WTC11 (cell line): Measurements from ENCODE around the gene MTF1. TPM values are rescaled to one million over a fixed set of nuclear protein-coding genes. Genes with fewer than 3 reads are reported as not detected.

Source experiments
- ATAC-seq: fragments of 200-7000 bp; cut with Tn5 transposase; 2 replicates; pipeline ENCODE4 v1.10.0; 2021; ENCODE audit warnings: mild to moderate bottlenecking, moderate library complexity
- CTCF ChIA-PET: fragments of 300-600 bp; sonication (Branson Sonifier 250); formaldehyde crosslinking; loops from one replicate; lab custom pipeline; 2021; ENCODE audit warnings: antibody characterized with exemption; lab: Charles Lee
- POLR2A ChIA-PET: fragments of 350-600 bp; sonication (Branson Sonifier 250); formaldehyde crosslinking; loops from one replicate; lab custom pipeline; 2021; ENCODE audit warnings: antibody characterized with exemption; lab: Charles Lee
- DNase-seq: peaks from one replicate; pipeline ENCODE4 v3.0.0; 2021; ENCODE audit warnings: low spot score
- H3K27ac Mint-ChIP-seq: 2 replicates; pipeline ENCODE4 v1.8.0; 2021; ENCODE audit warnings: mixed read lengths
- H3K27me3 Mint-ChIP-seq: 2 replicates; pipeline ENCODE4 v1.8.0; 2021; ENCODE audit warnings: low read depth, mild to moderate bottlenecking, moderate library complexity, mixed read lengths
- H3K36me3 Mint-ChIP-seq: 2 replicates; pipeline ENCODE4 v1.8.0; 2021; ENCODE audit warnings: mixed read lengths
- H3K4me1 Mint-ChIP-seq: 2 replicates; pipeline ENCODE4 v1.8.0; 2022; ENCODE audit warnings: mixed read lengths
- H3K4me3 Mint-ChIP-seq: 2 replicates; pipeline ENCODE4 v1.8.0; 2021; ENCODE audit warnings: mild to moderate bottlenecking, moderate library complexity, mixed read lengths
- H3K9me3 Mint-ChIP-seq: 2 replicates; pipeline ENCODE4 v1.8.0; 2021; ENCODE audit warnings: mixed read lengths
- ESRRA ChIP-seq: sonication (generic); formaldehyde crosslinking; IDR thresholded peaks from 2 replicates; pipeline ENCODE4 v1.8.1; 2022; ENCODE audit warnings: mild to moderate bottlenecking, missing genetic modification reagents, borderline replicate concordance
- GABPB1 ChIP-seq: sonication (generic); formaldehyde crosslinking; IDR thresholded peaks from 2 replicates; pipeline ENCODE4 v1.8.1; 2023; ENCODE audit warnings: mild to moderate bottlenecking, missing genetic modification reagents
- GTF2I ChIP-seq: fragments of 250-450 bp; sonication (Bioruptor Pico); conservative IDR thresholded peaks from 2 replicates; pipeline ENCODE4 v1.4.0; 2021; ENCODE audit warnings: mild to moderate bottlenecking
- JAZF1 ChIP-seq: fragments of 250-450 bp; sonication (Bioruptor Pico); IDR thresholded peaks from 2 replicates; pipeline ENCODE4 v1.9.0; 2021; ENCODE audit warnings: moderate library complexity, mild to moderate bottlenecking, inconsistent platforms
- NFATC4 ChIP-seq: fragments of 250-450 bp; sonication (Bioruptor Pico); IDR thresholded peaks from 2 replicates; pipeline ENCODE4 v1.9.0; 2021; ENCODE audit warnings: mild to moderate bottlenecking
- SMAD3 ChIP-seq: sonication (generic); formaldehyde crosslinking; IDR thresholded peaks from 2 replicates; pipeline ENCODE4 v1.8.0; 2022; ENCODE audit warnings: missing genetic modification reagents, mild to moderate bottlenecking, borderline replicate concordance
- TEAD4 ChIP-seq: sonication (generic); formaldehyde crosslinking; IDR thresholded peaks from 2 replicates; pipeline ENCODE4 v1.8.0; 2022; ENCODE audit warnings: mild to moderate bottlenecking, missing genetic modification reagents
- ZNF263 ChIP-seq: sonication (generic); formaldehyde crosslinking; IDR thresholded peaks from 2 replicates; pipeline ENCODE4 v1.8.1; 2022; ENCODE audit warnings: low read depth, mild to moderate bottlenecking, moderate library complexity, missing genetic modification reagents
- total RNA-seq: library from RNA; stranded (reverse); gene quantifications from 3 replicates; pipeline ENCODE4 v1.2.3, GENCODE V29; 2021
- TF ChIP-seq, protein P1 (sequence below): sonication (generic); formaldehyde crosslinking; IDR thresholded peaks from 2 replicates; pipeline ENCODE4 v1.8.0; 2023; ENCODE audit warnings: missing genetic modification reagents, mild to moderate bottlenecking, borderline replicate concordance
- TF ChIP-seq, protein P2 (sequence below): sonication (generic); formaldehyde crosslinking; conservative IDR thresholded peaks from 2 replicates; pipeline ENCODE4 v1.8.1; 2022; ENCODE audit warnings: mild to moderate bottlenecking, missing genetic modification reagents
- TF ChIP-seq, protein P3 (sequence below): sonication (generic); formaldehyde crosslinking; IDR thresholded peaks from 2 replicates; pipeline ENCODE4 v1.8.0; 2023; ENCODE audit warnings: mild to moderate bottlenecking, missing genetic modification reagents
- TF ChIP-seq, protein P4 (sequence below): sonication (generic); formaldehyde crosslinking; IDR thresholded peaks from 2 replicates; pipeline ENCODE4 v1.8.1; 2022; ENCODE audit warnings: mild to moderate bottlenecking, moderate library complexity, missing genetic modification reagents
- TF ChIP-seq, protein P5 (sequence below): sonication (generic); formaldehyde crosslinking; IDR thresholded peaks from 2 replicates; pipeline ENCODE4 v1.8.1; 2023; ENCODE audit warnings: mild to moderate bottlenecking, moderate library complexity, missing genetic modification reagents
- TF ChIP-seq, protein P6 (sequence below): sonication (generic); formaldehyde crosslinking; IDR thresholded peaks from 2 replicates; pipeline ENCODE4 v1.8.1; 2022; ENCODE audit warnings: low read depth, mild to moderate bottlenecking, moderate library complexity, missing genetic modification reagents, borderline replicate concordance
- TF ChIP-seq, protein P7 (sequence below): fragments of 250-450 bp; sonication (Bioruptor Pico); IDR thresholded peaks from 2 replicates; pipeline ENCODE4 v1.8.0; 2021; ENCODE audit warnings: mild to moderate bottlenecking

Gene MTF1
- total RNA-seq, 1 experiment from 2014 or later, result 12.2 TPM

DNA sequence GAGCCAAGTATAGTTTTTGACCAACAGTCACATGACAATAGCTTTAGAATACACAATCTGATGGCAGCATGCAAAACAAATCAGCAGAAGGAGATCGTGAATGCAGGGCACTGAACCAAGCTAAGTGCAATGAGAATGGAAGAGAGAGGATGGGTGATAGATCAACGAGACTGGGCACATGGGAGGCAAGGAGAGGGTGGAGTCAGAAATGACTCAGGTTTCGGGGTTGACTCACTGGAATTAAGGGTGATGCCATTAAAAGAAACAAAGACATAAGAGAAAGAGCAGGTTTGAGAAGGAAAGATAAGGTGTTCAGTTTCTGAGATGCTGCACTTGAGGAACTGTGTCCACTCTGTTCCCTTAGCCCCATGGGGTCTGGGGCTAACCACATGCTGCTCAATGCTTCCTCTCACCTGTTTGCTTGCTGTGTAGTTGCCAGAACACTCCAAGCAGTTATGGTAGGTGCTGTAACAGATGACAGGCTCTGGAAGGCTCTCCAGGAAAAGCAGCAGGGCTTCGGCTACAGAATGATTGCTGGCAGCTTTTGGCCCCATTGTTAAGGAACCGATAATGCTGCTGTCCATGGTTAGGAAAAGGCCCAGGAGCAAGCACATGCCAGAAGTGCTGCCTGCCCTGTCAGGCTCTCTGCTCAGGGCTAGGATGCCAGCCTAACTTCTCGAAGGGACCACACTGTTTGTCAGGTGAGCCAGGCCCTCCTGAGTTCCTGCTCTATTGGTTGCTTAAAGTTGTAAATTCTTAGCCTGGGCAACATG is 6.1 kb upstream of the MTF1 start:
- no peak overlapping the region for H3K27ac Mint-ChIP-seq
- H3K4me1 Mint-ChIP-seq, result no peaks in the 10 kb centered on the region
- ATAC-seq (no peak), DNase-seq (no peak)
- ChIA-PET CTCF (no interaction called here), POLR2A (no interaction called here)
- H3K9me3 Mint-ChIP-seq, result no peaks in the 10 kb centered on the region
- H3K4me3 Mint-ChIP-seq, result no peak overlapping the region
- no peaks in the 10 kb centered on the region for H3K27me3 Mint-ChIP-seq
- TF ChIP-seq NFATC4 (CRISPR knock-in tag) (no peak), GTF2I (no peak), JAZF1 (CRISPR knock-in tag) (no peak)
- TF ChIP-seq, protein P1, sequence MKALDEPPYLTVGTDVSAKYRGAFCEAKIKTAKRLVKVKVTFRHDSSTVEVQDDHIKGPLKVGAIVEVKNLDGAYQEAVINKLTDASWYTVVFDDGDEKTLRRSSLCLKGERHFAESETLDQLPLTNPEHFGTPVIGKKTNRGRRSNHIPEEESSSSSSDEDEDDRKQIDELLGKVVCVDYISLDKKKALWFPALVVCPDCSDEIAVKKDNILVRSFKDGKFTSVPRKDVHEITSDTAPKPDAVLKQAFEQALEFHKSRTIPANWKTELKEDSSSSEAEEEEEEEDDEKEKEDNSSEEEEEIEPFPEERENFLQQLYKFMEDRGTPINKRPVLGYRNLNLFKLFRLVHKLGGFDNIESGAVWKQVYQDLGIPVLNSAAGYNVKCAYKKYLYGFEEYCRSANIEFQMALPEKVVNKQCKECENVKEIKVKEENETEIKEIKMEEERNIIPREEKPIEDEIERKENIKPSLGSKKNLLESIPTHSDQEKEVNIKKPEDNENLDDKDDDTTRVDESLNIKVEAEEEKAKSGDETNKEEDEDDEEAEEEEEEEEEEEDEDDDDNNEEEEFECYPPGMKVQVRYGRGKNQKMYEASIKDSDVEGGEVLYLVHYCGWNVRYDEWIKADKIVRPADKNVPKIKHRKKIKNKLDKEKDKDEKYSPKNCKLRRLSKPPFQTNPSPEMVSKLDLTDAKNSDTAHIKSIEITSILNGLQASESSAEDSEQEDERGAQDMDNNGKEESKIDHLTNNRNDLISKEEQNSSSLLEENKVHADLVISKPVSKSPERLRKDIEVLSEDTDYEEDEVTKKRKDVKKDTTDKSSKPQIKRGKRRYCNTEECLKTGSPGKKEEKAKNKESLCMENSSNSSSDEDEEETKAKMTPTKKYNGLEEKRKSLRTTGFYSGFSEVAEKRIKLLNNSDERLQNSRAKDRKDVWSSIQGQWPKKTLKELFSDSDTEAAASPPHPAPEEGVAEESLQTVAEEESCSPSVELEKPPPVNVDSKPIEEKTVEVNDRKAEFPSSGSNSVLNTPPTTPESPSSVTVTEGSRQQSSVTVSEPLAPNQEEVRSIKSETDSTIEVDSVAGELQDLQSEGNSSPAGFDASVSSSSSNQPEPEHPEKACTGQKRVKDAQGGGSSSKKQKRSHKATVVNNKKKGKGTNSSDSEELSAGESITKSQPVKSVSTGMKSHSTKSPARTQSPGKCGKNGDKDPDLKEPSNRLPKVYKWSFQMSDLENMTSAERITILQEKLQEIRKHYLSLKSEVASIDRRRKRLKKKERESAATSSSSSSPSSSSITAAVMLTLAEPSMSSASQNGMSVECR, result no peak
- TF ChIP-seq, protein P2, sequence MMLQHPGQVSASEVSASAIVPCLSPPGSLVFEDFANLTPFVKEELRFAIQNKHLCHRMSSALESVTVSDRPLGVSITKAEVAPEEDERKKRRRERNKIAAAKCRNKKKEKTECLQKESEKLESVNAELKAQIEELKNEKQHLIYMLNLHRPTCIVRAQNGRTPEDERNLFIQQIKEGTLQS (CRISPR knock-in tag), result no peak
- TF ChIP-seq, protein P3, sequence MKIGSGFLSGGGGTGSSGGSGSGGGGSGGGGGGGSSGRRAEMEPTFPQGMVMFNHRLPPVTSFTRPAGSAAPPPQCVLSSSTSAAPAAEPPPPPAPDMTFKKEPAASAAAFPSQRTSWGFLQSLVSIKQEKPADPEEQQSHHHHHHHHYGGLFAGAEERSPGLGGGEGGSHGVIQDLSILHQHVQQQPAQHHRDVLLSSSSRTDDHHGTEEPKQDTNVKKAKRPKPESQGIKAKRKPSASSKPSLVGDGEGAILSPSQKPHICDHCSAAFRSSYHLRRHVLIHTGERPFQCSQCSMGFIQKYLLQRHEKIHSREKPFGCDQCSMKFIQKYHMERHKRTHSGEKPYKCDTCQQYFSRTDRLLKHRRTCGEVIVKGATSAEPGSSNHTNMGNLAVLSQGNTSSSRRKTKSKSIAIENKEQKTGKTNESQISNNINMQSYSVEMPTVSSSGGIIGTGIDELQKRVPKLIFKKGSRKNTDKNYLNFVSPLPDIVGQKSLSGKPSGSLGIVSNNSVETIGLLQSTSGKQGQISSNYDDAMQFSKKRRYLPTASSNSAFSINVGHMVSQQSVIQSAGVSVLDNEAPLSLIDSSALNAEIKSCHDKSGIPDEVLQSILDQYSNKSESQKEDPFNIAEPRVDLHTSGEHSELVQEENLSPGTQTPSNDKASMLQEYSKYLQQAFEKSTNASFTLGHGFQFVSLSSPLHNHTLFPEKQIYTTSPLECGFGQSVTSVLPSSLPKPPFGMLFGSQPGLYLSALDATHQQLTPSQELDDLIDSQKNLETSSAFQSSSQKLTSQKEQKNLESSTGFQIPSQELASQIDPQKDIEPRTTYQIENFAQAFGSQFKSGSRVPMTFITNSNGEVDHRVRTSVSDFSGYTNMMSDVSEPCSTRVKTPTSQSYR (CRISPR knock-in tag), result no peak
- TF ChIP-seq, protein P4, sequence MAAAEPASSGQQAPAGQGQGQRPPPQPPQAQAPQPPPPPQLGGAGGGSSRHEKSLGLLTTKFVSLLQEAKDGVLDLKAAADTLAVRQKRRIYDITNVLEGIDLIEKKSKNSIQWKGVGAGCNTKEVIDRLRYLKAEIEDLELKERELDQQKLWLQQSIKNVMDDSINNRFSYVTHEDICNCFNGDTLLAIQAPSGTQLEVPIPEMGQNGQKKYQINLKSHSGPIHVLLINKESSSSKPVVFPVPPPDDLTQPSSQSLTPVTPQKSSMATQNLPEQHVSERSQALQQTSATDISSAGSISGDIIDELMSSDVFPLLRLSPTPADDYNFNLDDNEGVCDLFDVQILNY (CRISPR knock-in tag), result no peak
- H3K36me3 Mint-ChIP-seq, result peaks cover 23% of the 10 kb centered on the region

DNA sequence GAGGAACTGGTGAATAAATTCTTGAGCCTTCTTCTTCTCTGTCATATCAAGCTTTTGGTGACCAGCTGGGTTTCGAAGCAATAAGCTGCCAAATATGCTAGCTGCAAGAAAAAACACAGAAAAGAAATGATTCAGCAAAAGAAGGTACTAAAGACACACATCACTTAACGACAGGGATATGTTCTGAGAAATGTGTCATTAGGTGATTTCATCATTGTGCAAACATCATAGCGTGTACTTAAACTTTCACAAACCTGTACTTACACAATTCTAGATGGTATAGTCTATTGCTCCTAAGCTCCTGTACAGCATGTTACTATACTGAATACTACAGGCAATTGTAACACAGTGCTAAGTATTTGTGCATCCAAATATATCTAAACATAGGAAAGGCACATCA is 2.9 kb upstream of the MTF1 start:
- TF ChIP-seq, protein P2 (CRISPR knock-in tag), result no peak
- TF ChIP-seq, protein P5, sequence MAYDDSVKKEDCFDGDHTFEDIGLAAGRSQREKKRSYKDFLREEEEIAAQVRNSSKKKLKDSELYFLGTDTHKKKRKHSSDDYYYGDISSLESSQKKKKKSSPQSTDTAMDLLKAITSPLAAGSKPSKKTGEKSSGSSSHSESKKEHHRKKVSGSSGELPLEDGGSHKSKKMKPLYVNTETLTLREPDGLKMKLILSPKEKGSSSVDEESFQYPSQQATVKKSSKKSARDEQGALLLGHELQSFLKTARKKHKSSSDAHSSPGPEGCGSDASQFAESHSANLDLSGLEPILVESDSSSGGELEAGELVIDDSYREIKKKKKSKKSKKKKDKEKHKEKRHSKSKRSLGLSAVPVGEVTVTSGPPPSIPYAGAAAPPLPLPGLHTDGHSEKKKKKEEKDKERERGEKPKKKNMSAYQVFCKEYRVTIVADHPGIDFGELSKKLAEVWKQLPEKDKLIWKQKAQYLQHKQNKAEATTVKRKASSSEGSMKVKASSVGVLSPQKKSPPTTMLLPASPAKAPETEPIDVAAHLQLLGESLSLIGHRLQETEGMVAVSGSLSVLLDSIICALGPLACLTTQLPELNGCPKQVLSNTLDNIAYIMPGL (CRISPR knock-in tag), result no peak
- TF ChIP-seq ZNF263 (CRISPR knock-in tag) (no peak), ESRRA (CRISPR knock-in tag) (no peak), GABPB1 (0 out of 2 replicates have a peak, but pooled peaks have one; percentile 54), SMAD3 (CRISPR knock-in tag) (no peak), TEAD4 (CRISPR knock-in tag) (no peak)
- TF ChIP-seq, protein P6, sequence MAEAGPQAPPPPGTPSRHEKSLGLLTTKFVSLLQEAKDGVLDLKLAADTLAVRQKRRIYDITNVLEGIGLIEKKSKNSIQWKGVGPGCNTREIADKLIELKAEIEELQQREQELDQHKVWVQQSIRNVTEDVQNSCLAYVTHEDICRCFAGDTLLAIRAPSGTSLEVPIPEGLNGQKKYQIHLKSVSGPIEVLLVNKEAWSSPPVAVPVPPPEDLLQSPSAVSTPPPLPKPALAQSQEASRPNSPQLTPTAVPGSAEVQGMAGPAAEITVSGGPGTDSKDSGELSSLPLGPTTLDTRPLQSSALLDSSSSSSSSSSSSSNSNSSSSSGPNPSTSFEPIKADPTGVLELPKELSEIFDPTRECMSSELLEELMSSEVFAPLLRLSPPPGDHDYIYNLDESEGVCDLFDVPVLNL (CRISPR knock-in tag), result no peak
- TF ChIP-seq, protein P7, sequence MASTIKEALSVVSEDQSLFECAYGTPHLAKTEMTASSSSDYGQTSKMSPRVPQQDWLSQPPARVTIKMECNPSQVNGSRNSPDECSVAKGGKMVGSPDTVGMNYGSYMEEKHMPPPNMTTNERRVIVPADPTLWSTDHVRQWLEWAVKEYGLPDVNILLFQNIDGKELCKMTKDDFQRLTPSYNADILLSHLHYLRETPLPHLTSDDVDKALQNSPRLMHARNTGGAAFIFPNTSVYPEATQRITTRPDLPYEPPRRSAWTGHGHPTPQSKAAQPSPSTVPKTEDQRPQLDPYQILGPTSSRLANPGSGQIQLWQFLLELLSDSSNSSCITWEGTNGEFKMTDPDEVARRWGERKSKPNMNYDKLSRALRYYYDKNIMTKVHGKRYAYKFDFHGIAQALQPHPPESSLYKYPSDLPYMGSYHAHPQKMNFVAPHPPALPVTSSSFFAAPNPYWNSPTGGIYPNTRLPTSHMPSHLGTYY (CRISPR knock-in tag), result no peak
- Mint-ChIP-seq H3K27ac (no peak overlapping the region), H3K4me3 (no peak overlapping the region), H3K9me3 (no peaks in the 10 kb centered on the region), H3K27me3 (no peaks in the 10 kb centered on the region), H3K36me3 (peaks cover 12% of the 10 kb centered on the region), H3K4me1 (peaks cover 9% of the 10 kb centered on the region)
- ChIA-PET POLR2A (no interaction called here), CTCF (interaction anchor here (0.6 to 1.0 kb wide), 3 partner anchors 16 to 69 kb away, joined by 3 read pairs; no protein-coding TSS in a partner anchor)
- DNase-seq (no peak), ATAC-seq (no peak)
